Measurements from ENCODE around the gene LBX2. TPM values are rescaled to one million over a fixed set of nuclear protein-coding genes. Genes with fewer than 3 reads are reported as not detected.

Gene LBX2
- total RNA-seq, 4 donors from 2014 or later = 0.32 to 1.7 (median 0.84) TPM

DNA sequence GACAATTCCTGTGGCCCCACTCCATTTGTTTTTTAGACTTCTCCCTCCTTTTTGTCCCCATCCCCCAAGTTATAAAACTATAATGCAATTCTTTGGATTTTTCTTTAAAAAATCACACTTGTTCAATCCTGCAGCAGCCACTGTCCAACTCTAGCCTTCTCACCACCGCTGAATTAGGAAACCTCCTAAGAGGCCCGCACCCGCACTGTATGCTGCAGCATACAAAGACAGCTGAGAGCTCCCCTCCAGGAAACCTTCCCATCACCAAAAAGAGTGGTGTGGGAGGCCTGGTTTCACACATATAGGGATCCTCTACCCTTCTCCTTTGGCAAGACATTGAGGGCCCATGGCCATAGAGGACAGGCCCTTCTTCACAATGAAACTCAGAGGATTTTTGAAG, 5.2 kb upstream of the LBX2 start:
- peaks cover 0 to 21% (median 18%) of the 10 kb centered on the region in 4 donors for H3K36me3 ChIP-seq
- DNase-seq (ENCODE audit: extremely low spot score) = no peak
- H3K9me3 ChIP-seq = no peaks in the 10 kb centered on the region
- TF ChIP-seq POLR2AphosphoS5 (IDR thresholded peaks at IDR 0.05) = no peak
- TF ChIP-seq EP300 (IDR thresholded peaks at IDR 0.05) = no peak
- no peak for TF ChIP-seq CTCF (IDR thresholded peaks at IDR 0.05)
- no peak for TF ChIP-seq POLR2A (IDR thresholded peaks at IDR 0.05; ENCODE audit: low read depth)
- peaks cover 0 to 75% (median 28%) of the 10 kb centered on the region in 4 donors for H3K27me3 ChIP-seq
- WGBS = 96% methylated on average over 3 of the region's 3 CpGs
- peaks cover 39 to 63% (median 57%) of the 10 kb centered on the region in 4 donors for H3K4me1 ChIP-seq
- intact Hi-C loops (cut with DNase I) = no loop called here
- H3K4me3 ChIP-seq = peak overlapping the region in 1 of 4 donors; percentile 56
- H3K27ac ChIP-seq (replicated peaks in 1 of 4) = no peak overlapping the region

DNA sequence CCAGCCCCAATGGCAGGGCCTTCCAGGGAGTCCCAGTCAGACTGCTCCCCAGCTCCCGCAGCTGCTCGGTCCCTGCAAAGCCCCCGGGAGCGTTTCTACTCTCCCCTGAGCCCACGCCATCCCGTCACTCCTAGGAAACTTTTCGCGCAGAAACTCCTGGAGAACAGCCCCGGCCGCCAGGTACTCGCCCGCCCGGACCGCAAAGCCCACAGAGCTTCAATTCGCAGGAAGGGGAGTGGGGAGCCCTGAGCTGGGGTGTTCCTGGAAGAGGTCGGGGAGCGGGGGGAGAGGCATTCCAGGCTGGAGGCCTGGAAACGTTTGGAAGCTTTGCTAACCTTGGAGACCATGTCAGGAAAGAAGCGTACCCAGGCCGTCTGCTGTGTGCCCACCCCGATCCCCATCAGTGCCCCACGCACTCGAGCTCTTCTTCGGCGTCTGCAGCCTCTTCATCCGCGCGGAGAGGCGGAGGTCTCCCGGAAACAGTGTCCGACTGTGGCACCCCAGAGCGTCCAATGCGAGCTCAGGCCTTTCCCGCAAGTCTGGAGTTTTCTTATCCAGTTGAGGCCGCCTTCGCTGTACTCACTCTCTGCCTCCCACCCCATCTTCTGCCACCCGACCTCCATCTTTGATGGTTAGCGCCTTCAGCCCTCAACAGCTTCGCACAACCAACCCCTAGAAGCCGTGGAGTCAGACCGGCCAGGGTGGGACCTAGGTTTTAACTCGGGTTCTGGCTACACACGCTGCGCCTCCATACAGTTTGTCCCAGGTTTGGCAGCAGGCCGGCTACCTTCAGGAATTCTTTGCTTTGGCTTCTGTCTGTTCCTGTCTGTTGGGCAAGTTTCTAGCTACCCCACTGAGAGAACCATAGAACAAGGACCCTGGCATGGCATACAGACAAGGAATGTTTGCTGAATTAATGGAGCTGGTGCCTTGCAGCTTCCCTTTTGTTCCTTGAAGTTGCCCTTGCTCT, 4.4 kb upstream of the LBX2 start:
- 56% methylated on average over 26 of the region's 45 CpGs for WGBS
- H3K36me3 ChIP-seq = peaks cover 0 to 21% (median 18%) of the 10 kb centered on the region in 4 donors
- H3K4me1 ChIP-seq = peaks cover 47 to 71% (median 65%) of the 10 kb centered on the region in 4 donors
- no peak for TF ChIP-seq CTCF (IDR thresholded peaks at IDR 0.05)
- TF ChIP-seq EP300 (IDR thresholded peaks at IDR 0.05) = no peak
- no peak for TF ChIP-seq POLR2AphosphoS5 (IDR thresholded peaks at IDR 0.05)
- TF ChIP-seq POLR2A (IDR thresholded peaks at IDR 0.05; ENCODE audit: low read depth) = no peak
- intact Hi-C loops (cut with DNase I) = loop anchor here (2.0 kb wide), 1 partner anchor 25 kb away; the partner anchor contains the start of genes AUP1 and HTRA2
- H3K4me3 ChIP-seq = peak overlapping the region; percentile 52 to 66 (median 56)
- DNase-seq (ENCODE audit: extremely low spot score) = no peak
- peaks cover 0 to 78% (median 36%) of the 10 kb centered on the region in 4 donors for H3K27me3 ChIP-seq
- H3K27ac ChIP-seq (replicated peaks in 1 of 4) = peak overlapping the region; percentile 58 to 77 (median 72)
- no peaks in the 10 kb centered on the region for H3K9me3 ChIP-seq

GRCh38 chr2:74502720-74503505, 3.5 kb upstream of the LBX2 start:
- peaks cover 0 to 81% (median 44%) of the 10 kb centered on the region in 4 donors for H3K27me3 ChIP-seq
- H3K27ac ChIP-seq (replicated peaks in 1 of 4) = peak overlapping the region; percentile 58 to 77 (median 72)
- 29% methylated on average over 11 of the region's 67 CpGs for WGBS
- H3K36me3 ChIP-seq = peaks cover 0 to 21% (median 18%) of the 10 kb centered on the region in 4 donors
- TF ChIP-seq CTCF (IDR thresholded peaks at IDR 0.05) = peak in 1 of 3 experiments; percentile 19
- peak; percentile 74 to 77 for TF ChIP-seq POLR2AphosphoS5 (IDR thresholded peaks at IDR 0.05)
- peak; percentile 32 for TF ChIP-seq POLR2A (IDR thresholded peaks at IDR 0.05; ENCODE audit: low read depth)
- no peak for TF ChIP-seq EP300 (IDR thresholded peaks at IDR 0.05)
- H3K4me1 ChIP-seq = peaks cover 52 to 74% (median 68%) of the 10 kb centered on the region in 4 donors
- H3K4me3 ChIP-seq = peak overlapping the region; percentile 52 to 66 (median 56)
- peak; percentile 96 for DNase-seq (ENCODE audit: extremely low spot score)
- intact Hi-C loops (cut with DNase I) = loop anchor here (2.0 kb wide), 1 partner anchor 26 kb away; the partner anchor contains the start of genes AUP1 and HTRA2
- no peaks in the 10 kb centered on the region for H3K9me3 ChIP-seq

DNA sequence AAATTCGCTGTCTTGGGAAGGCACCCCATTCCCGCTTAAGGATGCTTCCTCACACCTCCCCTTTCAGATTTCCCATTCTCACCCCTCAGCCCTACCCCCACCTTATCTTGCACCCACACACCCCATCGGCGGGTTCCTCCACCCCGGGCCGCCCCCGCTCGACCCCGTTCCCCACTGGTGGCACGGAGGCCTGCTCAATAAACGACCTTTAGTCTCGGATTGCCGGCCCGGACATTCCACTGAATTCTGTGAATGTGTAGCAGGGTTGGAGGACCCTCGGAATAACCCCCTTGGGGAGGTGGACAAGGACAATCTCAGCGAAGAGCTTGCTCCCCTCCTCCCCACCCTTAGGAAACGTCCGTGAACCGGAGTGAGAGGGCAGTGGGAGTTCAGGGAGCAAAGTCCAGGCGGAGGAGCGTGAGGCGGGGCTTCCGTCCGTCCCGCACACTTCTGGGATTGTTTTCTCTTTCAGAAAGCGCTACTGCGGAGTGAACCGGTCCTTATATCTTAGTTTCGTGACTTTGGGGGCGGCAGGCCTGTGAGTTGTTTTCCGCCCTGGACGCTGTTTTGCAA, 2.8 kb upstream of the LBX2 start:
- H3K4me1 ChIP-seq = peaks cover 57 to 78% (median 73%) of the 10 kb centered on the region in 4 donors
- peak overlapping the region; percentile 58 to 77 (median 72) for H3K27ac ChIP-seq (replicated peaks in 1 of 4)
- no peaks in the 10 kb centered on the region for H3K9me3 ChIP-seq
- H3K27me3 ChIP-seq = peaks cover 0 to 87% (median 50%) of the 10 kb centered on the region in 4 donors
- no peak for DNase-seq (ENCODE audit: extremely low spot score)
- TF ChIP-seq POLR2A (IDR thresholded peaks at IDR 0.05; ENCODE audit: low read depth) (no peak), EP300 (IDR thresholded peaks at IDR 0.05) (no peak)
- peak overlapping the region; percentile 52 to 66 (median 56) for H3K4me3 ChIP-seq
- WGBS = 32% methylated on average over 31 of the region's 32 CpGs
- intact Hi-C loops (cut with DNase I) = loop anchor here (2.0 kb wide), 1 partner anchor 27 kb away; the partner anchor contains the start of genes AUP1 and HTRA2
- H3K36me3 ChIP-seq = peaks cover 0 to 21% (median 18%) of the 10 kb centered on the region in 4 donors

All from esophagus muscularis mucosa (tissue), 4 donors.